HUES48 (cell line): ENCODE results near the gene ERN1.

Source experiments
- H3K27ac ChIP-seq: one replicate; pipeline ENCODE4 v1.7.0; 2013; ENCODE audit warnings: low read depth, low read length, inconsistent platforms
- H3K27me3 ChIP-seq: 2 replicates; pipeline ENCODE4 v1.6.1; 2013; ENCODE audit warnings: mild to moderate bottlenecking, low read length; ENCODE audit not compliant: control insufficient read depth, insufficient read depth
- H3K36me3 ChIP-seq: 2 replicates; pipeline ENCODE4 v1.6.1; 2013; ENCODE audit warnings: low read length; ENCODE audit not compliant: control insufficient read depth, insufficient read depth
- H3K4me1 ChIP-seq: 2 replicates; pipeline ENCODE4 v1.6.1; 2013; ENCODE audit warnings: mild to moderate bottlenecking, low read length; ENCODE audit not compliant: control insufficient read depth, insufficient read depth
- H3K4me3 ChIP-seq: 2 replicates; pipeline ENCODE4 v1.5.1; 2013; ENCODE audit warnings: mild to moderate bottlenecking, low read depth, low read length
- H3K9ac ChIP-seq: 2 replicates; pipeline ENCODE4 v1.6.1; 2013; ENCODE audit warnings: mild to moderate bottlenecking, low read depth, low read length, moderate library complexity
- H3K9me3 ChIP-seq: 2 replicates; pipeline ENCODE4 v1.6.1; 2013; ENCODE audit warnings: low read length; ENCODE audit not compliant: control insufficient read depth, insufficient read depth

Gene ERN1

DNA sequence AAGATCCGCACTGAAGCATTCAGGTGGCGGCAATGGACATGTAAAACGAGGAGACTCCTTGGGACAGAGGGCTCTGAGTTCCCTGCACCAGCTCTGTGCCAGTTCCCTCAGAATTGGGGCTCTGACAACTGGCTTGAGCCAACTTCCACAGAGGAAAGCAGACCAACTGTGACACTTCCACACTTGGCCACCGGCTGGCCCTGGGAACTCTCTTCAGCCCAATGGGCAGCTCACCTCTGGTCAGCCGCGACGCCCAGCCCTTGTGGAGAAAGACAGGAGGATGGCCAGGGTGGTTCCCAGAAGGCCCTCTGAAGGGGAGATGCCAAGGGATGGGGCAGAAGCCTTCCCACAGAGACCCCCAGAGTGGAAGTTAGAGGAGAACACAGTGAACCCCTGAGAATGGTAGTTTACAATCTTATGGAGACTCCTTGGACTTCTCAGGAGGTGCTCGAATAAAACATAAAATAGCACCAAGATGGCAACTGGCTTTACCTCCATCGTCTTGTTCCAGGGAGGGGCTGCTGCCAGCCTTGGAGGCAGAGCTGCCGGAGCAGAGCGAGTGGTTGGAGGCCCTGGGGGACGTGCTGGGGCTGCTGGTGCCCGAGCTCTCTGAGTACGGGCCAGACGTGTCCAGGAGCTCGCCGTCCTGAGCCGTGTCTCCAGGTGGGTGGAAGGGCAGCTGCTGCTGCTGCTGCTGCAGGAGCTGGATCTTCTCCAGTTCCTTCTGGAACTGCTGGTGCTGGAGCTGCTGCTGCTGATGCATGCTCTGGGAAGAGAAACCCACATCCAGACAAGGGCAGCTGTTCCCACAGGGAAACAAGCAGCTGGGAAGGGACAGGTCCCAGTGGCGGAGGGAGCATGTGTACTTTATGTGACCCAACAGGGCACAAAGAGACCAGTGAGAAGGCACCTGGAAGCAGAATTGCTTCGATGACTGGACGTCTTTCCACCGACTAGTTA lies 74.5 kb downstream of the ERN1 start:
- Histone ChIP-seq H3K9ac (no peak overlapping the region), H3K27me3 (no peaks in the 10 kb centered on the region), H3K9me3 (no peaks in the 10 kb centered on the region), H3K27ac (peak overlapping the region; percentile 24), H3K4me1 (peaks cover 11% of the 10 kb centered on the region), H3K4me3 (no peak overlapping the region), H3K36me3 (no peaks in the 10 kb centered on the region)

DNA sequence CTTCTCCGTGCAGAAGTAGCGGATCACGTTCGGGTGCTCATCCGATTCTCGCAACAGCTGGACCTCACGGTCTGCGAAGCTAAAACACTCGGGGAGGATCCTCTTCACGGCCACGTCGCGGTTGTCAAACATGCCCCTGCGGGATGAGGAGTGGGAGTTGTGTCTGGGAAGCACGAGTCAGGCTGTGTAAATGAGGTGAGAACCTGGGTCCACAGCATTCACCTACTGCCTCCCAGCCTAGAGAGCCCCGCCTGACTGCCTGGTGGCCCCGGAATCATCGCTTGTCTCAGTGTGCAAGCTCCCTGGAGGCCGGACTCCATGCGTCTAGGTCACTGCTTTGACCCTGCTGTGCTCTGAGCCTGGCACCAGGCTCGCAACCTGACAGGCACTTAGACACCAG lies 75.6 kb downstream of the ERN1 start:
- Histone ChIP-seq H3K27ac (no peak overlapping the region), H3K9me3 (no peaks in the 10 kb centered on the region), H3K4me1 (peaks cover 11% of the 10 kb centered on the region), H3K36me3 (no peaks in the 10 kb centered on the region), H3K4me3 (no peak overlapping the region), H3K27me3 (no peaks in the 10 kb centered on the region), H3K9ac (no peak overlapping the region)

DNA sequence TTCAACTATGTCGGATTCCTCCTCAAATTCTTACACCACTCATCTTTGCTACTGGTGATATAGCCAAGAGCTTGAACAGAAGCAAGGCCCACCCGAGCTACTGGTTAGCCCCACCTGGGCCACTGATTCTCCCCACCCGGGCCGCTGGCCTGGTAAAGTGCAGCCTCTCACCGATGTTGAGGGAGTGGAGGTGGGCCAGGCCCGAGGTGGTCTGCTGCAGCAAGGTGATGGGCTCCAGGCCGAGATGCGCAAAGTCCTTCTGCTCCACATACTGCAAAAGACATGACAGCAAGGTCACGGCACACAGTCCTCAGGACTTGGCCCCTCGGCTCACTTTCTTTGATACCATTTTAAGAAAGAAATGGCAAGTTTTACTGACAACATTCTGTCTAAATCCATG lies 76.8 kb downstream of the ERN1 start:
- H3K36me3 ChIP-seq: no peaks in the 10 kb centered on the region

DNA sequence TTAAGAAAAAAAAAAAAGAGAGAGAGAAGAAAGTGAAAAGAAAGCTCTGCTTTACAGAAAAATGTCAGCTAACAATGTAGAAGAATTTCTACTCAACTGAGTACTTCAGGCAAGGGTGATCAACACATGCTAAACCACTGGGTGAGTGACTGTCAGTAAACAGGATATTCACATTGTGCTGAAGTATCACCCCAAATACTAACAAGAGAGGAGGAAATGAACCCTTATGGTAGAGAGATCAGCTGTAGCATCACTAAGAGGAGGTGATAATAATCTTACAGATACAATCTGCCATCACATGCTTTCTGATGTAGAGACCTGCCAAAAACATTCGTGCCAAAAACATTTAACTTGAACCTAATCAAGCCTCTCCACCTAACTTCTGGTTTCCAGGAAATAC lies 78.8 kb downstream of the ERN1 start:
- Histone ChIP-seq H3K36me3 (no peaks in the 10 kb centered on the region), H3K9ac (no peak overlapping the region), H3K4me3 (no peak overlapping the region), H3K27ac (no peak overlapping the region), H3K9me3 (no peaks in the 10 kb centered on the region), H3K4me1 (peaks cover 4% of the 10 kb centered on the region; the same call in 1 of the 2 replicates), H3K27me3 (no peaks in the 10 kb centered on the region)

More for the DNA sequence above, 76.8 kb downstream of the ERN1 start:
- Histone ChIP-seq H3K4me1 (peaks cover 11% of the 10 kb centered on the region), H3K27me3 (no peaks in the 10 kb centered on the region), H3K9me3 (no peaks in the 10 kb centered on the region), H3K4me3 (no peak overlapping the region), H3K9ac (no peak overlapping the region), H3K27ac (no peak overlapping the region)

DNA sequence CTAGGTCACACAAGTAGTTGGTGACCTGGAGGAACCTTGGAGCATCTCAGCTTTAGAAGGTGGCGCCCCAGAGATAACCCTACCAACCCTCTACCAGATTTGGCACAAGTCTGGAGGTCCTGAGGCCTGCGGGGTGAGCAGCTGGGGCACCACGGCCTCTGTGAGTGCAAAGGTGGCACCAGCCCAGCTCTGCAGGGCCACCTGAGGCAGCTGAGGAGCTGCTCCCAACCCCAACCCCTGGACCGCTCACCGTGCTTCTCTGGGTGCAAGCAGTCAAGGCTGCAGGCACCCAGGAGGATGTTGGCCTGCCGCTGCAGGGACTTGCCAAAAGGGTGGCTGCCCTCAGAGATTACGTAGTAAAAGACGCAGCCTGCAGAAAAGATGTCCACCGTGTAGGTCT lies 81.1 kb downstream of the ERN1 start:
- H3K27ac ChIP-seq: no peak overlapping the region
- peaks cover 7% of the 10 kb centered on the region; the same call in 1 of the 2 replicates for H3K36me3 ChIP-seq
- no peak overlapping the region for H3K4me3 ChIP-seq
- H3K9ac ChIP-seq: no peak overlapping the region
- no peaks in the 10 kb centered on the region for H3K9me3 ChIP-seq
- no peaks in the 10 kb centered on the region for H3K27me3 ChIP-seq
- H3K4me1 ChIP-seq: no peaks in the 10 kb centered on the region

DNA sequence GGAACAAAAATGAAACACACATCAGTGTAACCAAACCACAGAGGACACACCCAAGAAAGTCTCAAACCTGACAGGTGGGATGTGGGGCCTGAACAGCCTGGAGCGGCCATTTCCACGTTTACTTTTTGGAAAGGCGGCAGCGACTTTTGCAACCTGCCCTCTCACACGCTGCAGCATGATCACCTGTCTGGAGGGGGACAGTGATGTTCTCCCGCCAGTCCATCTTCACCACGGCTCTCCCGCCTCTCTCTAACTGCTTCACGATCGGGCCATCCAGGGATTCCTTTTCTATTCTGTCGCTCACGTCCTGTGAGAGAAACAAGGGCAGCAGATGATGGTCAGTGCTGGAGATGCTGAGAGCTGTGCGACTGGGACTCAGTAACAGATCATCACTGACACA lies 84.8 kb downstream of the ERN1 start:
- no peaks in the 10 kb centered on the region for H3K4me1 ChIP-seq
- peaks cover 7% of the 10 kb centered on the region; the same call in 1 of the 2 replicates for H3K36me3 ChIP-seq
- no peaks in the 10 kb centered on the region for H3K27me3 ChIP-seq

DNA sequence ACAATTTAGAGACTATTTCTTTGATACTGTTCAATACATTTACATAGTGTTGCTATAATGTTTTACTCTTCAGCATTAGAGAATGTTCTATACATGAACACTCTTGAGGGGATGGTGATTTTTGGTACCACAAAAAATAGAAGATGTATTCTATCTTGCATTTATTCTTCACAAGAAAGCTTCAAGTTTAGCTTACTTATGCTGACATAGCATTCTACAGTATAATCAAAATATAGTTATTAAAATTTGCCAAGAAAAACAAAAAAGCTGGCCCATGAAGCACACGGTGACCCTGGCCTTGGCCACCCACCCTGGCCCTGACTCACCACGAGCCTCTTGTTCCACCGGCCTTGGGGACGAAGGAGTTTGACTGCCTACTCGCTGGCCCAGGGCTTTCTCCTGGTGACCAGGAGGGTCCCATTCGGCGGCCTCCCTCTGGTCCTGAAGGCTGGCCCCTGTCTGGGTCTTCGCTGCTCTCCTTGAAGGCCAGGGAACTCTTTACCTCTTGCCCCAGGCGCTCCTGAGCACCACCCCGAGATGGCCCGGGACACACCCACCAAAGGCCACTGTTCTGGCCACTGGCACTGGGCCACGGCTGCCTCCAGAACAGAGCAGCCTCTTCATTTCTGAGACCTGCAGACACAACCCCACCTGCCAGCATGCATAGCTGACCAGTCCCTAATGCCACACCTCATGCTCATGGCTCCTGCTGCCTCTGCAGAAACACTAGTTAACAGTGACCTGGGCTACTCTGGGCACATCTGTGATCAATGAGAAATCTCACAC lies 87.1 kb downstream of the ERN1 start:
- Histone ChIP-seq H3K4me3 (no peak overlapping the region), H3K27ac (no peak overlapping the region), H3K9me3 (no peaks in the 10 kb centered on the region), H3K27me3 (no peaks in the 10 kb centered on the region), H3K36me3 (peaks cover 7% of the 10 kb centered on the region; the same call in 1 of the 2 replicates), H3K4me1 (no peaks in the 10 kb centered on the region), H3K9ac (no peak overlapping the region)

More for the DNA sequence above, 84.8 kb downstream of the ERN1 start:
- Histone ChIP-seq H3K9me3 (no peaks in the 10 kb centered on the region), H3K9ac (no peak overlapping the region), H3K27ac (no peak overlapping the region), H3K4me3 (no peak overlapping the region)

DNA sequence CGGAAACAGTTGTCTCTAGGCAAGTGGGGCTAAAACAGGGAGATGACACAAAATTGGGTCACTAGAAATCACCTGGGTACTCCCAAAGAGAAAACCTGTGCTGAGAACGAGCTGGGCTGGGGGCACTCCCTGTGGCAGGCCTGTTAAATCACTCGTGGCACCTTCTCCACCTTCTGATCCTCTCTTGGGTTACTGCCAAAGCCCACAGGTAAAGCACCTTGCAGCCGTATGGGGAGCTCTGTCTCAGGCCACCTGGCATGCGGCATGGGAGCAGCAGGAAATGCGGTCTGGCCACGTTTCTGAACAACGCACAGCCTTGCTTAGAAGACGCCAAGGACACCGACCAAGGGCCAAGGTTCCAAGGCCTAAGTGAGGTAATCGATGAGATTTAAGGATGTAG lies 88.0 kb downstream of the ERN1 start:
- Histone ChIP-seq H3K4me3 (no peak overlapping the region), H3K9ac (no peak overlapping the region), H3K9me3 (no peaks in the 10 kb centered on the region), H3K4me1 (no peaks in the 10 kb centered on the region), H3K27ac (no peak overlapping the region), H3K36me3 (peaks cover 7% of the 10 kb centered on the region; the same call in 1 of the 2 replicates), H3K27me3 (no peaks in the 10 kb centered on the region)

DNA sequence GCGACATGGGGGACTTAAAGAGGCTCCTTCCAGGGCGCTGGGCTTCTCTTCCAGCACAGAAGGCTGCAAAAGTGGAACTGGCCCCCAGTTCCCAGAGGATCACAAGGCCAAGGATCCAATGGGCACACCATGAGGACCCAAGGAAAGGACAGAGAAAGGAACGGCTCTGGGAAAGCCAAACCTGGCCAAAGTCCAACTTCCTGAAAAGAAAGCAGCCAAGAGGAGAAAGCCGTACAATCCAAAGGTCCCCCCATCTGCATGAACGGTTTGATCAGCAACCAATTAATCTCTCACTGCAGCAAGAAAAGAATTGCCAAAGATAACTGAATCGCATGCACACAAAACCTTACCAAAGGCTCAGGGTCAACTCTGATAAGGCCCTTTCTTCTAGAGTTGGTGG lies 89.7 kb downstream of the ERN1 start:
- Histone ChIP-seq H3K27me3 (no peaks in the 10 kb centered on the region), H3K27ac (no peak overlapping the region), H3K9ac (no peak overlapping the region), H3K4me1 (no peaks in the 10 kb centered on the region), H3K36me3 (peaks cover 7% of the 10 kb centered on the region; the same call in 1 of the 2 replicates), H3K9me3 (no peaks in the 10 kb centered on the region), H3K4me3 (no peak overlapping the region)

DNA sequence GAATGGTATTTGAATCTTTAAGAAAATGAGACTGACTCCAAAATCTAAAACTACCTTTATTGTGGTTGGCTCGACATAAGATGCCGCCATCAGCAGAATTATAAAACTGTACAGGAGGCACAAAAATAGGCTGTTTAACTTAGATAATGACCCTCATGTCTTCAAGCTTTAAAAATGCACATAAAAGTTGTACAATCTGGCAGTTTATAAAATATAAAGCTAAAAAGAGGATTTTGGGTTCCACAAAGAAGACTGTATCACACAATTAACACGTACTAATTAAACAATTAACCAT lies 90.9 kb downstream of the ERN1 start:
- Histone ChIP-seq H3K9me3 (no peaks in the 10 kb centered on the region), H3K4me1 (no peaks in the 10 kb centered on the region), H3K9ac (no peak overlapping the region), H3K4me3 (no peak overlapping the region), H3K36me3 (no peaks in the 10 kb centered on the region), H3K27ac (no peak overlapping the region), H3K27me3 (no peaks in the 10 kb centered on the region)
